SK-N-SH (cell line): ENCODE measurements around the gene HS6ST3. TPM values are rescaled to one million over a fixed set of nuclear protein-coding genes. Genes with fewer than 3 reads are reported as not detected.

Experiments used
- CTCF ChIA-PET: fragments of 300-600, 350-600 bp; formaldehyde crosslinking; extraction: SDS; loops from one replicate; lab custom pipeline; 2021; lab: Yijun Ruan, JAX
- POLR2A ChIA-PET: fragments of 350-600 bp; sonication (Branson Sonifier 250); formaldehyde crosslinking; extraction: SDS; loops from one replicate; lab custom pipeline; 2020; ENCODE audit warnings: antibody characterized with exemption, inconsistent platforms; lab: Yijun Ruan, JAX
- DNase-seq: peaks from one replicate; pipeline ENCODE4 v3.0.0; 2012
- H2AFZ ChIP-seq: fragments of 200-600 bp; sonication (generic); 2 replicates; pipeline ENCODE4 v1.8.1; 2016; ENCODE audit warnings: antibody characterized with exemption, mild to moderate bottlenecking, low read depth
- H3F3A ChIP-seq: fragments of 200-600 bp; sonication (generic); replicated peaks from 2 replicates; pipeline ENCODE3; 2016; ENCODE audit warnings: antibody characterized with exemption, mild to moderate bottlenecking; ENCODE audit not compliant: insufficient read depth
- H3K27ac ChIP-seq, 2 experiments: fragments of 200-500 bp in 1 of 2; fragments of 200-600 bp in 1 of 2; sonication (Bioruptor generic) in 1 of 2; sonication (generic), shearing (Covaris generic) in 1 of 2; 2 replicates each; pipeline versions ENCODE4 v1.5.1 to v1.6.1; 2014 to 2016; ENCODE audit warnings: low read depth in 2 of 2, inconsistent platforms in 1 of 2, low read length in 1 of 2, mild to moderate bottlenecking in 1 of 2, mixed read lengths in 1 of 2
- H3K27me3 ChIP-seq: fragments of 200-600 bp; sonication (generic), shearing (Covaris generic); 2 replicates; pipeline ENCODE4 v1.6.1; 2016; ENCODE audit warnings: mixed run types; ENCODE audit not compliant: insufficient read depth
- H3K36me3 ChIP-seq, 2 experiments: fragments of 200-500 bp in 1 of 2; fragments of 200-600 bp in 1 of 2; sonication (Bioruptor generic) in 1 of 2; sonication (generic) in 1 of 2; replicated peaks in 1 of 2; 2 replicates each; pipeline versions ENCODE3 to v1.5.1; 2014 to 2016; ENCODE audit warnings: low read length in 1 of 2, mild to moderate bottlenecking in 1 of 2; ENCODE audit not compliant: insufficient read depth in 2 of 2, control insufficient read depth in 1 of 2
- H3K4me1 ChIP-seq, 2 experiments: fragments of 200-500 bp in 1 of 2; fragments of 200-600 bp in 1 of 2; sonication (Bioruptor generic) in 1 of 2; sonication (generic), shearing (Covaris generic) in 1 of 2; 2 replicates each; pipeline versions ENCODE4 v1.5.1 to v1.6.1; 2014 to 2016; ENCODE audit warnings: low read depth in 1 of 2, low read length in 1 of 2, mixed run types in 1 of 2; ENCODE audit not compliant: insufficient read depth in 2 of 2, control insufficient read depth in 1 of 2
- H3K4me2 ChIP-seq: fragments of 200-600 bp; sonication (generic), shearing (Covaris generic); 2 replicates; pipeline ENCODE4 v1.6.1; 2017; ENCODE audit warnings: mixed run types
- H3K4me3 ChIP-seq, 2 experiments: fragments of 200-500 bp in 1 of 2; fragments of 200-600 bp in 1 of 2; sonication (Bioruptor generic) in 1 of 2; sonication (generic), shearing (Covaris generic) in 1 of 2; 2 replicates each; pipeline versions ENCODE4 v1.5.1 to v1.8.1; 2014 to 2016; ENCODE audit warnings: low read depth in 2 of 2, inconsistent platforms in 1 of 2, low read length in 1 of 2, mild to moderate bottlenecking in 1 of 2, mixed read lengths in 1 of 2, moderate library complexity in 1 of 2
- H3K79me2 ChIP-seq: fragments of 200-600 bp; sonication (generic); 2 replicates; pipeline ENCODE4 v1.8.1; 2017; ENCODE audit warnings: mild to moderate bottlenecking; ENCODE audit not compliant: insufficient read depth
- H3K9ac ChIP-seq: fragments of 200-600 bp; sonication (generic); 2 replicates; pipeline ENCODE4 v1.6.1; 2017; ENCODE audit warnings: mixed run types
- H3K9me2 ChIP-seq: fragments of 200-600 bp; sonication (generic); 2 replicates; pipeline ENCODE4 v1.6.1; 2017; ENCODE audit warnings: mixed run types
- H3K9me3 ChIP-seq: fragments of 200-600 bp; sonication (generic); 2 replicates; pipeline ENCODE4 v1.6.1; 2017; ENCODE audit warnings: mixed run types, mild to moderate bottlenecking, moderate library complexity
- H4K20me1 ChIP-seq: fragments of 200-600 bp; sonication (generic); 2 replicates; pipeline ENCODE4 v1.6.1; 2017; ENCODE audit warnings: mild to moderate bottlenecking, mixed run types; ENCODE audit not compliant: insufficient read depth
- ELF1 ChIP-seq: IDR thresholded peaks from 2 replicates; pipeline ENCODE4 v1.4.0; 2012
- EZH2phosphoT487 ChIP-seq: fragments of 200-600 bp; sonication (generic); IDR thresholded peaks from 2 replicates; pipeline ENCODE4 v1.6.1; 2017; ENCODE audit warnings: low read depth, mixed run types, mild to moderate bottlenecking, antibody characterized with exemption, moderate library complexity, borderline replicate concordance
- FOSL2 ChIP-seq: IDR thresholded peaks from 2 replicates; pipeline ENCODE4 v1.4.0; 2012; ENCODE audit warnings: low read depth, mild to moderate bottlenecking, moderate library complexity, borderline replicate concordance
- FOXM1 ChIP-seq: IDR thresholded peaks from 2 replicates; pipeline ENCODE4 v1.4.0; 2012; ENCODE audit warnings: low read depth, mild to moderate bottlenecking
- GABPA ChIP-seq: IDR thresholded peaks from 2 replicates; pipeline ENCODE4 v1.4.0; 2012; ENCODE audit warnings: low read depth, mild to moderate bottlenecking
- IRF3 ChIP-seq: fragments of 150-350 bp; IDR thresholded peaks from 2 replicates; pipeline ENCODE4 v1.6.1; 2016; ENCODE audit warnings: mild to moderate bottlenecking, low read depth, low read length
- JUND ChIP-seq: IDR thresholded peaks from 2 replicates; pipeline ENCODE4 v1.4.0; 2012
- MAX ChIP-seq: IDR thresholded peaks from 2 replicates; pipeline ENCODE4 v1.4.0; 2012; ENCODE audit warnings: low read depth
- MEF2A ChIP-seq: IDR thresholded peaks from 2 replicates; pipeline ENCODE4 v1.4.0; 2012; ENCODE audit warnings: low read depth, borderline replicate concordance
- MXI1 ChIP-seq: IDR thresholded peaks from 2 replicates; pipeline ENCODE4 v1.6.1; 2012; ENCODE audit warnings: mild to moderate bottlenecking, low read depth, low read length, improper control_type of control experiment
- POLR2AphosphoS5 ChIP-seq: IDR thresholded peaks from 2 replicates; pipeline ENCODE4 v1.6.1; 2012; ENCODE audit warnings: low read depth, low read length
- RAD21 ChIP-seq: IDR thresholded peaks from 2 replicates; pipeline ENCODE4 v1.6.1; 2012; ENCODE audit warnings: mild to moderate bottlenecking, low read length
- RCOR1 ChIP-seq: fragments of 150-350 bp; IDR thresholded peaks from 2 replicates; pipeline ENCODE4 v1.6.1; 2017; ENCODE audit warnings: antibody characterized with exemption, low read length
- REST ChIP-seq: IDR thresholded peaks from 2 replicates; pipeline ENCODE4 v1.6.1; 2012; ENCODE audit warnings: mild to moderate bottlenecking, low read depth, low read length, moderate library complexity
- RXRA ChIP-seq: IDR thresholded peaks from 2 replicates; pipeline ENCODE4 v1.4.0; 2012; ENCODE audit warnings: low read depth, mild to moderate bottlenecking, borderline replicate concordance
- SIN3A ChIP-seq: IDR thresholded peaks from 2 replicates; pipeline ENCODE4 v1.6.1; 2012; ENCODE audit warnings: low read depth, mild to moderate bottlenecking, low read length, moderate library complexity, borderline replicate concordance
- TAF1 ChIP-seq: IDR thresholded peaks from 2 replicates; pipeline ENCODE4 v1.6.1; 2012; ENCODE audit warnings: low read depth, mild to moderate bottlenecking, low read length, moderate library complexity, borderline replicate concordance
- TEAD4 ChIP-seq: IDR thresholded peaks from 2 replicates; pipeline ENCODE4 v1.4.0; 2012; ENCODE audit warnings: mild to moderate bottlenecking, borderline replicate concordance; ENCODE audit not compliant: insufficient read depth
- USF2 ChIP-seq: fragments of 150-350 bp; IDR thresholded peaks from 2 replicates; pipeline ENCODE4 v1.6.1; 2017; ENCODE audit warnings: antibody characterized with exemption, low read length, low read depth, borderline replicate concordance
- WGBS: methylation state at CpG from one replicate; pipeline ENCODE4 v1.1.6; 2017; ENCODE audit warnings: low lambda C conversion rate; 5-methylcytosine and 5-hydroxymethylcytosine counted together
- polyA plus RNA-seq, 3 experiments: library from polyadenylated mRNA; depleted of rRNA; stranded (reverse); fragments of >200 nt; gene quantifications; 2 replicates each; pipeline ENCODE4 v1.2.3, GENCODE V29; 2012
- TF ChIP-seq, protein P1 (sequence below): fragments of 200-600 bp; sonication (generic); IDR thresholded peaks from 2 replicates; pipeline ENCODE4 v1.6.1; 2017; ENCODE audit warnings: antibody characterized with exemption, mild to moderate bottlenecking, moderate library complexity

HS6ST3 gene
- polyA plus RNA-seq, 1 of the 3 experiments (the other 2 are of a cell fraction) = under 0.01 TPM

DNA sequence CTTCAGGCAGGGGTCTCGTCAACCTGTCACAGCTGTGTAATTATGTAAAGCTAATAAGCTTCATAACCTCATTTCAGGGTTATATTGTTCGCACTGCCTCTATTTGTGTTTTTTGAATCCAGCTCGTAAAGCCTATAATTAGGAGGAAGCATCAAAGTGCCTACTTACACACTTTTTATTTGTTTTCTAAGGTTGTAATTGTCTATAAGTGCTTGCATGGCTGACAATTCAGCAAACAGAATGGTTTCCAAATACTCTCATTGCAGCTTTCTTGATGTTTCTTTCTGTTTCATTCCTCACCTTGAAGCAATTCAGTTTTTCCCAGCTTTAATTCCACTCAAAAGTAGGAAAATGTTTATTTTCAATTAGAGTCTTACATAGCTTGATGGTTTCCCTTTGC lies 336.3 kb downstream of the HS6ST3 start:
- no peaks in the 10 kb centered on the region for H3K9me3 ChIP-seq
- no peaks in the 10 kb centered on the region for H3F3A ChIP-seq
- no peak overlapping the region for H3K4me3 ChIP-seq
- H3K9me2 ChIP-seq = no peaks in the 10 kb centered on the region
- DNase-seq = no peak
- POLR2A ChIA-PET = no interaction called here
- no peak overlapping the region for H3K9ac ChIP-seq
- no peak overlapping the region for H3K4me2 ChIP-seq
- TF ChIP-seq RXRA (no peak), TAF1 (no peak), GABPA (no peak), FOSL2 (no peak), RAD21 (no peak), REST (no peak), IRF3 (no peak), FOXM1 (no peak), JUND (no peak), MAX (no peak), TEAD4 (no peak), EZH2phosphoT487 (no peak), USF2 (no peak), MEF2A (no peak), SIN3A (no peak), MXI1 (no peak), RCOR1 (no peak), POLR2AphosphoS5 (no peak), ELF1 (no peak)
- TF ChIP-seq, protein P1, sequence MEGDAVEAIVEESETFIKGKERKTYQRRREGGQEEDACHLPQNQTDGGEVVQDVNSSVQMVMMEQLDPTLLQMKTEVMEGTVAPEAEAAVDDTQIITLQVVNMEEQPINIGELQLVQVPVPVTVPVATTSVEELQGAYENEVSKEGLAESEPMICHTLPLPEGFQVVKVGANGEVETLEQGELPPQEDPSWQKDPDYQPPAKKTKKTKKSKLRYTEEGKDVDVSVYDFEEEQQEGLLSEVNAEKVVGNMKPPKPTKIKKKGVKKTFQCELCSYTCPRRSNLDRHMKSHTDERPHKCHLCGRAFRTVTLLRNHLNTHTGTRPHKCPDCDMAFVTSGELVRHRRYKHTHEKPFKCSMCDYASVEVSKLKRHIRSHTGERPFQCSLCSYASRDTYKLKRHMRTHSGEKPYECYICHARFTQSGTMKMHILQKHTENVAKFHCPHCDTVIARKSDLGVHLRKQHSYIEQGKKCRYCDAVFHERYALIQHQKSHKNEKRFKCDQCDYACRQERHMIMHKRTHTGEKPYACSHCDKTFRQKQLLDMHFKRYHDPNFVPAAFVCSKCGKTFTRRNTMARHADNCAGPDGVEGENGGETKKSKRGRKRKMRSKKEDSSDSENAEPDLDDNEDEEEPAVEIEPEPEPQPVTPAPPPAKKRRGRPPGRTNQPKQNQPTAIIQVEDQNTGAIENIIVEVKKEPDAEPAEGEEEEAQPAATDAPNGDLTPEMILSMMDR = no peak
- TF ChIP-seq, all 33 proteins: peak for 0
- Histone ChIP-seq H4K20me1 (no peaks in the 10 kb centered on the region), H3K27ac (no peak overlapping the region), H3K4me1 (no peaks in the 10 kb centered on the region), H3K36me3 (no peaks in the 10 kb centered on the region), H3K27me3 (no peaks in the 10 kb centered on the region), H2AFZ (no peak overlapping the region), H3K79me2 (no peaks in the 10 kb centered on the region)
- WGBS = 32% methylated on average over 3 of the region's 3 CpGs
- CTCF ChIA-PET = interaction anchor here (1.4 kb wide), 1 partner anchor 391 kb away, joined by 3 read pairs; no protein-coding TSS in a partner anchor
